Measurements from ENCODE around the gene ACTL10. TPM values are rescaled to one million over a fixed set of nuclear protein-coding genes. Genes with fewer than 3 reads are reported as not detected.

The ACTL10 gene
- total RNA-seq, 1 donor from 2014 or later = 1.1 TPM

- Histone ChIP-seq H3K4me2 (ENCODE audit: low read length) (no peak overlapping the region), H3K79me2 (ENCODE audit: insufficient read depth, low read length) (peaks cover 10% of the 10 kb centered on the region), H4K20me1 (ENCODE audit: insufficient read depth, low read length) (peaks cover 7% of the 10 kb centered on the region), H2AFZ (ENCODE audit: low read depth, low read length) (no peak overlapping the region), H3K9me3 (ENCODE audit: insufficient read depth, low read depth, low read length) (no peaks in the 10 kb centered on the region), H3K36me3 (ENCODE audit: insufficient read depth, low read length) (no peaks in the 10 kb centered on the region), H3K4me1 (ENCODE audit: insufficient read depth, low read length) (peaks cover 22% of the 10 kb centered on the region), H3K27ac (ENCODE audit: low read depth, low read length) (no peak overlapping the region), H3K4me3 (ENCODE audit: insufficient read depth, low read depth, low read length) (no peak overlapping the region), H3K9ac (ENCODE audit: low read length) (no peak overlapping the region), H3K27me3 (ENCODE audit: insufficient read depth, low read length) (no peaks in the 10 kb centered on the region)
- Mint-ChIP-seq H3K36me3 (ENCODE audit: low read depth, unreplicated experiment) (peaks cover 2% of the 10 kb centered on the region), H3K27ac (ENCODE audit: unreplicated experiment) (no peak overlapping the region), H3K27me3 (ENCODE audit: low read depth, unreplicated experiment) (peaks cover 3% of the 10 kb centered on the region), H3K9me3 (ENCODE audit: unreplicated experiment) (no peaks in the 10 kb centered on the region), H3K4me1 (ENCODE audit: low read depth, unreplicated experiment) (peaks cover 7% of the 10 kb centered on the region), H3K4me3 (ENCODE audit: unreplicated experiment) (no peak overlapping the region)
- no peak for TF ChIP-seq EZH2 (IDR thresholded peaks at IDR 0.05; ENCODE audit: insufficient read depth, low read length)
- TF ChIP-seq CTCF (IDR thresholded peaks at IDR 0.05; ENCODE audit: insufficient read depth, low read depth, low read length) = no peak
- FAIRE-seq (no peak), DNase-seq (ENCODE audit: low read depth) (no peak)
Observed at GRCh38 chr20:33687993-33688937, 21.5 kb downstream of the ACTL10 start.

- Mint-ChIP-seq H3K27me3 (ENCODE audit: low read depth, unreplicated experiment) (peaks cover 3% of the 10 kb centered on the region), H3K36me3 (ENCODE audit: low read depth, unreplicated experiment) (peaks cover 2% of the 10 kb centered on the region), H3K4me1 (ENCODE audit: low read depth, unreplicated experiment) (peaks cover 7% of the 10 kb centered on the region), H3K4me3 (ENCODE audit: unreplicated experiment) (no peak overlapping the region), H3K9me3 (ENCODE audit: unreplicated experiment) (no peaks in the 10 kb centered on the region), H3K27ac (ENCODE audit: unreplicated experiment) (no peak overlapping the region)
- no peak overlapping the region for H3K27ac ChIP-seq (ENCODE audit: low read depth, low read length)
- H3K79me2 ChIP-seq (ENCODE audit: insufficient read depth, low read length) = peaks cover 10% of the 10 kb centered on the region
- no peaks in the 10 kb centered on the region for H3K36me3 ChIP-seq (ENCODE audit: insufficient read depth, low read length)
- H3K27me3 ChIP-seq (ENCODE audit: insufficient read depth, low read length) = no peaks in the 10 kb centered on the region
- H3K4me1 ChIP-seq (ENCODE audit: insufficient read depth, low read length) = peaks cover 22% of the 10 kb centered on the region
- TF ChIP-seq CTCF (IDR thresholded peaks at IDR 0.05; ENCODE audit: insufficient read depth, low read depth, low read length) (no peak), EZH2 (IDR thresholded peaks at IDR 0.05; ENCODE audit: insufficient read depth, low read length) (no peak)
- H3K9me3 ChIP-seq (ENCODE audit: insufficient read depth, low read depth, low read length) = no peaks in the 10 kb centered on the region
- H3K4me3 ChIP-seq (ENCODE audit: insufficient read depth, low read depth, low read length) = no peak overlapping the region
- no peak for DNase-seq (ENCODE audit: low read depth)
- no peak overlapping the region for H2AFZ ChIP-seq (ENCODE audit: low read depth, low read length)
- no peak for FAIRE-seq
- peaks cover 5% of the 10 kb centered on the region for H4K20me1 ChIP-seq (ENCODE audit: insufficient read depth, low read length)
- H3K9ac ChIP-seq (ENCODE audit: low read length) = no peak overlapping the region
- H3K4me2 ChIP-seq (ENCODE audit: low read length) = no peak overlapping the region
Observed at GRCh38 chr20:33688938-33689424, 22.2 kb downstream of the ACTL10 start.

- Mint-ChIP-seq H3K4me3 (ENCODE audit: unreplicated experiment) (no peak overlapping the region), H3K9me3 (ENCODE audit: unreplicated experiment) (no peaks in the 10 kb centered on the region), H3K4me1 (ENCODE audit: low read depth, unreplicated experiment) (peaks cover 8% of the 10 kb centered on the region), H3K27me3 (ENCODE audit: low read depth, unreplicated experiment) (peaks cover 4% of the 10 kb centered on the region), H3K27ac (ENCODE audit: unreplicated experiment) (no peak overlapping the region), H3K36me3 (ENCODE audit: low read depth, unreplicated experiment) (peaks cover 2% of the 10 kb centered on the region)
- Histone ChIP-seq H3K4me2 (ENCODE audit: low read length) (no peak overlapping the region), H3K4me1 (ENCODE audit: insufficient read depth, low read length) (peaks cover 22% of the 10 kb centered on the region), H3K27me3 (ENCODE audit: insufficient read depth, low read length) (no peaks in the 10 kb centered on the region), H2AFZ (ENCODE audit: low read depth, low read length) (no peak overlapping the region), H3K4me3 (ENCODE audit: insufficient read depth, low read depth, low read length) (no peak overlapping the region), H3K9ac (ENCODE audit: low read length) (no peak overlapping the region), H3K79me2 (ENCODE audit: insufficient read depth, low read length) (peaks cover 10% of the 10 kb centered on the region), H3K9me3 (ENCODE audit: insufficient read depth, low read depth, low read length) (no peaks in the 10 kb centered on the region), H3K36me3 (ENCODE audit: insufficient read depth, low read length) (no peaks in the 10 kb centered on the region), H4K20me1 (ENCODE audit: insufficient read depth, low read length) (no peaks in the 10 kb centered on the region), H3K27ac (ENCODE audit: low read depth, low read length) (no peak overlapping the region)
- DNase-seq (ENCODE audit: low read depth) (no peak), FAIRE-seq (no peak)
- TF ChIP-seq CTCF (IDR thresholded peaks at IDR 0.05; ENCODE audit: insufficient read depth, low read depth, low read length) (no peak), EZH2 (IDR thresholded peaks at IDR 0.05; ENCODE audit: insufficient read depth, low read length) (no peak)
Observed at GRCh38 chr20:33689493-33689892, 22.8 kb downstream of the ACTL10 start.

Measured in astrocyte (in vitro differentiated cells and primary cell).